GM23338 (cell line): ENCODE measurements around the gene YES1. TPM values are rescaled to one million over a fixed set of nuclear protein-coding genes. Genes with fewer than 3 reads are reported as not detected.

ENCODE experiments used
- ATAC-seq: fragments of 200-7000 bp; cut with Tn5 transposase; 3 replicates; pipeline ENCODE4 v1.9.1; 2020
- DNase-seq: peaks from one replicate; pipeline ENCODE4 v3.0.0-alpha.2; 2015; ENCODE audit warnings: low spot score
- H2AFZ ChIP-seq: fragments of 200-600 bp; sonication (generic); 2 replicates; pipeline ENCODE4 v1.8.0; 2016; ENCODE audit warnings: antibody characterized with exemption, mild to moderate bottlenecking, moderate library complexity
- H3F3A ChIP-seq: fragments of 200-600 bp; sonication (generic); replicated peaks from 2 replicates; pipeline ENCODE4 v1.8.0; 2017; ENCODE audit warnings: antibody characterized with exemption, mixed run types, low read depth
- H3K27ac ChIP-seq: fragments of 200-600 bp; sonication (generic); 2 replicates; pipeline ENCODE4 v1.6.1; 2016; ENCODE audit warnings: low read depth
- H3K27me3 ChIP-seq: fragments of 200-600 bp; sonication (generic); 2 replicates; pipeline ENCODE4 v1.8.0; 2016; ENCODE audit warnings: mild to moderate bottlenecking, mixed run types, moderate library complexity; ENCODE audit not compliant: insufficient read depth
- H3K36me3 ChIP-seq: fragments of 200-600 bp; sonication (generic); 2 replicates; pipeline ENCODE4 v1.8.0; 2016; ENCODE audit warnings: mild to moderate bottlenecking; ENCODE audit not compliant: insufficient read depth
- H3K4me1 ChIP-seq: fragments of 200-600 bp; sonication (generic); 2 replicates; pipeline ENCODE4 v1.8.0; 2016; ENCODE audit warnings: mild to moderate bottlenecking, moderate library complexity; ENCODE audit not compliant: insufficient read depth
- H3K4me2 ChIP-seq: fragments of 200-600 bp; sonication (generic); 2 replicates; pipeline ENCODE4 v1.7.1; 2017; ENCODE audit warnings: mixed run types
- H3K4me3 ChIP-seq: fragments of 200-600 bp; sonication (generic); 2 replicates; pipeline ENCODE4 v1.6.1; 2016; ENCODE audit warnings: mixed run types
- H3K79me2 ChIP-seq: fragments of 200-600 bp; sonication (generic); replicated peaks from 2 replicates; pipeline ENCODE4 v1.8.0; 2017; ENCODE audit warnings: mild to moderate bottlenecking; ENCODE audit not compliant: insufficient read depth
- H3K9me2 ChIP-seq: fragments of 200-600 bp; sonication (generic); 2 replicates; pipeline ENCODE4 v1.8.0; 2017; ENCODE audit not compliant: insufficient read depth
- H4K20me1 ChIP-seq: fragments of 200-600 bp; sonication (generic); replicated peaks from 2 replicates; pipeline ENCODE4 v1.8.0; 2017; ENCODE audit warnings: mild to moderate bottlenecking; ENCODE audit not compliant: insufficient read depth
- H3K27ac Mint-ChIP-seq: 2 replicates; pipeline ENCODE4 v1.8.0; 2020; ENCODE audit warnings: inconsistent platforms, mild to moderate bottlenecking, moderate library complexity, mixed read lengths
- H3K27me3 Mint-ChIP-seq: 3 replicates; pipeline ENCODE4 v1.8.0; 2022; ENCODE audit warnings: low read depth, mild to moderate bottlenecking, moderate library complexity, mixed read lengths, inconsistent platforms; ENCODE audit not compliant: insufficient read depth, poor library complexity
- H3K36me3 Mint-ChIP-seq: 3 replicates; pipeline ENCODE4 v1.8.0; 2021; ENCODE audit warnings: low read depth, mild to moderate bottlenecking, inconsistent platforms, moderate library complexity, mixed read lengths
- H3K4me1 Mint-ChIP-seq: 3 replicates; pipeline ENCODE4 v1.8.0; 2020; ENCODE audit warnings: mild to moderate bottlenecking, inconsistent platforms, mixed read lengths
- H3K4me3 Mint-ChIP-seq: 3 replicates; pipeline ENCODE4 v1.8.0; 2021; ENCODE audit warnings: moderate library complexity, mild to moderate bottlenecking, inconsistent platforms, mixed read lengths
- H3K9me3 Mint-ChIP-seq: 3 replicates; pipeline ENCODE4 v1.8.0; 2020; ENCODE audit warnings: moderate library complexity, mild to moderate bottlenecking, inconsistent platforms, mixed read lengths
- CREB1 ChIP-seq: fragments of 250-450 bp; sonication (Bioruptor Pico); IDR thresholded peaks from 2 replicates; pipeline ENCODE4 v1.5.0; 2020; ENCODE audit warnings: low read depth, mild to moderate bottlenecking, moderate library complexity
- EZH2 ChIP-seq: fragments of 200-600 bp; sonication (generic); IDR thresholded peaks from one replicate; pipeline ENCODE4 v1.8.0; 2017; ENCODE audit warnings: antibody characterized with exemption, mild to moderate bottlenecking, low read depth; ENCODE audit not compliant: unreplicated experiment
- EZH2phosphoT487 ChIP-seq: fragments of 200-600 bp; sonication (generic); IDR thresholded peaks from one replicate; pipeline ENCODE4 v1.8.1; 2018; ENCODE audit warnings: antibody characterized with exemption; ENCODE audit not compliant: unreplicated experiment
- NANOG ChIP-seq: IDR thresholded peaks from 2 replicates; pipeline ENCODE4 v1.6.1; 2016; ENCODE audit warnings: antibody characterized with exemption, borderline replicate concordance
- POLR2AphosphoS5 ChIP-seq: IDR thresholded peaks from 2 replicates; pipeline ENCODE4 v1.6.1; 2016; ENCODE audit warnings: antibody characterized with exemption, low read depth
- STAT1 ChIP-seq: IDR thresholded peaks from one replicate; pipeline ENCODE4 v1.6.1; 2016; ENCODE audit warnings: antibody characterized with exemption; ENCODE audit not compliant: unreplicated experiment
- ZNF114 ChIP-seq: fragments of 250-450 bp; sonication (Bioruptor Pico); IDR thresholded peaks from 2 replicates; pipeline ENCODE4 v1.5.0; 2020; ENCODE audit warnings: mild to moderate bottlenecking, moderate library complexity
- ZNF331 ChIP-seq: fragments of 250-450 bp; sonication (Bioruptor Pico); IDR thresholded peaks from 2 replicates; pipeline ENCODE4 v1.5.0; 2020; ENCODE audit warnings: low read depth, mild to moderate bottlenecking, moderate library complexity
- polyA plus RNA-seq: library from polyadenylated mRNA; unstranded; fragments of >200 nt; fragmentation: Nextera tagmentation; extraction: Ambion mirVana; gene quantifications from 2 replicates; pipeline ENCODE4 v1.2.1, GENCODE V29; 2016
- total RNA-seq: library from RNA; depleted of rRNA; stranded (reverse); fragments of >200 nt; shearing (Covaris generic); gene quantifications from 2 replicates; pipeline ENCODE4 v1.2.3, GENCODE V29; 2014
- TF ChIP-seq, protein P1 (sequence below): IDR thresholded peaks from one replicate; pipeline ENCODE4 v1.6.1; 2018; ENCODE audit warnings: antibody characterized with exemption; ENCODE audit not compliant: unreplicated experiment
- TF ChIP-seq, protein P2 (sequence below): fragments of 250-450 bp; sonication (Bioruptor Pico); IDR thresholded peaks from 2 replicates; pipeline ENCODE4 v1.5.0; 2020; ENCODE audit warnings: mild to moderate bottlenecking, moderate library complexity

YES1 gene
- total and polyA plus RNA-seq, 2 experiments from 2014 or later = 25.4 to 327 TPM

- H3K27me3 ChIP-seq = no peaks in the 10 kb centered on the region
- Mint-ChIP-seq H3K9me3 (no peaks in the 10 kb centered on the region), H3K27ac (no peak overlapping the region), H3K36me3 (peaks cover 58% of the 10 kb centered on the region), H3K27me3 (peaks cover 3% of the 10 kb centered on the region), H3K4me3 (no peak overlapping the region), H3K4me1 (peaks cover 4% of the 10 kb centered on the region; the same call in 2 of the 3 replicates)
- peaks cover 5% of the 10 kb centered on the region; the same call in 1 of the 2 replicates for H3K4me1 ChIP-seq
- H3K27ac ChIP-seq = no peak overlapping the region
- no peak for ATAC-seq
- H3K36me3 ChIP-seq = no peaks in the 10 kb centered on the region
- H3F3A ChIP-seq = no peaks in the 10 kb centered on the region
- TF ChIP-seq STAT1 = no peak
- TF ChIP-seq POLR2AphosphoS5 = no peak
- TF ChIP-seq NANOG = no peak
- TF ChIP-seq CREB1 (CRISPR knock-in tag) = no peak
- no peak for TF ChIP-seq ZNF114
- TF ChIP-seq EZH2 = no peak
- TF ChIP-seq EZH2phosphoT487 = no peak
- TF ChIP-seq, protein P1, sequence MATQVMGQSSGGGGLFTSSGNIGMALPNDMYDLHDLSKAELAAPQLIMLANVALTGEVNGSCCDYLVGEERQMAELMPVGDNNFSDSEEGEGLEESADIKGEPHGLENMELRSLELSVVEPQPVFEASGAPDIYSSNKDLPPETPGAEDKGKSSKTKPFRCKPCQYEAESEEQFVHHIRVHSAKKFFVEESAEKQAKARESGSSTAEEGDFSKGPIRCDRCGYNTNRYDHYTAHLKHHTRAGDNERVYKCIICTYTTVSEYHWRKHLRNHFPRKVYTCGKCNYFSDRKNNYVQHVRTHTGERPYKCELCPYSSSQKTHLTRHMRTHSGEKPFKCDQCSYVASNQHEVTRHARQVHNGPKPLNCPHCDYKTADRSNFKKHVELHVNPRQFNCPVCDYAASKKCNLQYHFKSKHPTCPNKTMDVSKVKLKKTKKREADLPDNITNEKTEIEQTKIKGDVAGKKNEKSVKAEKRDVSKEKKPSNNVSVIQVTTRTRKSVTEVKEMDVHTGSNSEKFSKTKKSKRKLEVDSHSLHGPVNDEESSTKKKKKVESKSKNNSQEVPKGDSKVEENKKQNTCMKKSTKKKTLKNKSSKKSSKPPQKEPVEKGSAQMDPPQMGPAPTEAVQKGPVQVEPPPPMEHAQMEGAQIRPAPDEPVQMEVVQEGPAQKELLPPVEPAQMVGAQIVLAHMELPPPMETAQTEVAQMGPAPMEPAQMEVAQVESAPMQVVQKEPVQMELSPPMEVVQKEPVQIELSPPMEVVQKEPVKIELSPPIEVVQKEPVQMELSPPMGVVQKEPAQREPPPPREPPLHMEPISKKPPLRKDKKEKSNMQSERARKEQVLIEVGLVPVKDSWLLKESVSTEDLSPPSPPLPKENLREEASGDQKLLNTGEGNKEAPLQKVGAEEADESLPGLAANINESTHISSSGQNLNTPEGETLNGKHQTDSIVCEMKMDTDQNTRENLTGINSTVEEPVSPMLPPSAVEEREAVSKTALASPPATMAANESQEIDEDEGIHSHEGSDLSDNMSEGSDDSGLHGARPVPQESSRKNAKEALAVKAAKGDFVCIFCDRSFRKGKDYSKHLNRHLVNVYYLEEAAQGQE = no peak
- TF ChIP-seq, protein P2, sequence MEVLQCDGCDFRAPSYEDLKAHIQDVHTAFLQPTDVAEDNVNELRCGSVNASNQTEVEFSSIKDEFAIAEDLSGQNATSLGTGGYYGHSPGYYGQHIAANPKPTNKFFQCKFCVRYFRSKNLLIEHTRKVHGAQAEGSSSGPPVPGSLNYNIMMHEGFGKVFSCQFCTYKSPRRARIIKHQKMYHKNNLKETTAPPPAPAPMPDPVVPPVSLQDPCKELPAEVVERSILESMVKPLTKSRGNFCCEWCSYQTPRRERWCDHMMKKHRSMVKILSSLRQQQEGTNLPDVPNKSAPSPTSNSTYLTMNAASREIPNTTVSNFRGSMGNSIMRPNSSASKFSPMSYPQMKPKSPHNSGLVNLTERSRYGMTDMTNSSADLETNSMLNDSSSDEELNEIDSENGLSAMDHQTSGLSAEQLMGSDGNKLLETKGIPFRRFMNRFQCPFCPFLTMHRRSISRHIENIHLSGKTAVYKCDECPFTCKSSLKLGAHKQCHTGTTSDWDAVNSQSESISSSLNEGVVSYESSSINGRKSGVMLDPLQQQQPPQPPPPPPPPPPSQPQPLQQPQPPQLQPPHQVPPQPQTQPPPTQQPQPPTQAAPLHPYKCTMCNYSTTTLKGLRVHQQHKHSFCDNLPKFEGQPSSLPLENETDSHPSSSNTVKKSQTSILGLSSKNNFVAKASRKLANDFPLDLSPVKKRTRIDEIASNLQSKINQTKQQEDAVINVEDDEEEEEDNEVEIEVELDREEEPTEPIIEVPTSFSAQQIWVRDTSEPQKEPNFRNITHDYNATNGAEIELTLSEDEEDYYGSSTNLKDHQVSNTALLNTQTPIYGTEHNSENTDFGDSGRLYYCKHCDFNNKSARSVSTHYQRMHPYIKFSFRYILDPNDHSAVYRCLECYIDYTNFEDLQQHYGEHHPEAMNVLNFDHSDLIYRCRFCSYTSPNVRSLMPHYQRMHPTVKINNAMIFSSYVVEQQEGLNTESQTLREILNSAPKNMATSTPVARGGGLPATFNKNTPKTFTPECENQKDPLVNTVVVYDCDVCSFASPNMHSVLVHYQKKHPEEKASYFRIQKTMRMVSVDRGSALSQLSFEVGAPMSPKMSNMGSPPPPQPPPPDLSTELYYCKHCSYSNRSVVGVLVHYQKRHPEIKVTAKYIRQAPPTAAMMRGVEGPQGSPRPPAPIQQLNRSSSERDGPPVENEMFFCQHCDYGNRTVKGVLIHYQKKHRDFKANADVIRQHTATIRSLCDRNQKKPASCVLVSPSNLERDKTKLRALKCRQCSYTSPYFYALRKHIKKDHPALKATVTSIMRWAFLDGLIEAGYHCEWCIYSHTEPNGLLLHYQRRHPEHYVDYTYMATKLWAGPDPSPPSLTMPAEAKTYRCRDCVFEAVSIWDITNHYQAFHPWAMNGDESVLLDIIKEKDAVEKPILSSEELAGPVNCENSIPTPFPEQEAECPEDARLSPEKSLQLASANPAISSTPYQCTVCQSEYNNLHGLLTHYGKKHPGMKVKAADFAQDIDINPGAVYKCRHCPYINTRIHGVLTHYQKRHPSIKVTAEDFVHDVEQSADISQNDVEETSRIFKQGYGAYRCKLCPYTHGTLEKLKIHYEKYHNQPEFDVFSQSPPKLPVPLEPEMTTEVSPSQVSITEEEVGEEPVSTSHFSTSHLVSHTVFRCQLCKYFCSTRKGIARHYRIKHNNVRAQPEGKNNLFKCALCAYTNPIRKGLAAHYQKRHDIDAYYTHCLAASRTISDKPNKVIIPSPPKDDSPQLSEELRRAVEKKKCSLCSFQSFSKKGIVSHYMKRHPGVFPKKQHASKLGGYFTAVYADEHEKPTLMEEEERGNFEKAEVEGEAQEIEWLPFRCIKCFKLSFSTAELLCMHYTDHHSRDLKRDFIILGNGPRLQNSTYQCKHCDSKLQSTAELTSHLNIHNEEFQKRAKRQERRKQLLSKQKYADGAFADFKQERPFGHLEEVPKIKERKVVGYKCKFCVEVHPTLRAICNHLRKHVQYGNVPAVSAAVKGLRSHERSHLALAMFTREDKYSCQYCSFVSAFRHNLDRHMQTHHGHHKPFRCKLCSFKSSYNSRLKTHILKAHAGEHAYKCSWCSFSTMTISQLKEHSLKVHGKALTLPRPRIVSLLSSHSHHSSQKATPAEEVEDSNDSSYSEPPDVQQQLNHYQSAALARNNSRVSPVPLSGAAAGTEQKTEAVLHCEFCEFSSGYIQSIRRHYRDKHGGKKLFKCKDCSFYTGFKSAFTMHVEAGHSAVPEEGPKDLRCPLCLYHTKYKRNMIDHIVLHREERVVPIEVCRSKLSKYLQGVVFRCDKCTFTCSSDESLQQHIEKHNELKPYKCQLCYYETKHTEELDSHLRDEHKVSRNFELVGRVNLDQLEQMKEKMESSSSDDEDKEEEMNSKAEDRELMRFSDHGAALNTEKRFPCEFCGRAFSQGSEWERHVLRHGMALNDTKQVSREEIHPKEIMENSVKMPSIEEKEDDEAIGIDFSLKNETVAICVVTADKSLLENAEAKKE (CRISPR knock-in tag) = no peak
- no peak for TF ChIP-seq ZNF331 (CRISPR knock-in tag)
- no peak overlapping the region for H2AFZ ChIP-seq
- H4K20me1 ChIP-seq = peaks cover 14% of the 10 kb centered on the region
- H3K4me2 ChIP-seq = no peak overlapping the region
- DNase-seq = no peak
- H3K9me2 ChIP-seq = no peaks in the 10 kb centered on the region
- H3K4me3 ChIP-seq = no peak overlapping the region
- peaks cover 18% of the 10 kb centered on the region for H3K79me2 ChIP-seq
Observed at GRCh38 chr18:697012-697411, 115.0 kb downstream of the YES1 start.
